Suprapubic skin (tissue), 3 donors: ENCODE results near the gene METTL13.

ENCODE experiments used
- POLR2A ChIP-seq, 2 donors: fragments of 450-650 bp; IDR thresholded peaks; one replicate each; pipeline ENCODE4 v1.6.1; 2017; ENCODE audit warnings: antibody characterized with exemption in 2 of 2, mild to moderate bottlenecking in 2 of 2, moderate library complexity in 2 of 2
- TF ChIP-seq, protein P1 (sequence below), 2 donors: fragments of 200-600 bp in 1 of 2; fragments of 450-650 bp in 1 of 2; sonication (generic) in 1 of 2; IDR thresholded peaks; one replicate each; pipeline ENCODE4 v1.5.1; 2016 to 2019; ENCODE audit warnings: antibody characterized with exemption in 2 of 2, mild to moderate bottlenecking in 1 of 2, moderate library complexity in 1 of 2

DNA sequence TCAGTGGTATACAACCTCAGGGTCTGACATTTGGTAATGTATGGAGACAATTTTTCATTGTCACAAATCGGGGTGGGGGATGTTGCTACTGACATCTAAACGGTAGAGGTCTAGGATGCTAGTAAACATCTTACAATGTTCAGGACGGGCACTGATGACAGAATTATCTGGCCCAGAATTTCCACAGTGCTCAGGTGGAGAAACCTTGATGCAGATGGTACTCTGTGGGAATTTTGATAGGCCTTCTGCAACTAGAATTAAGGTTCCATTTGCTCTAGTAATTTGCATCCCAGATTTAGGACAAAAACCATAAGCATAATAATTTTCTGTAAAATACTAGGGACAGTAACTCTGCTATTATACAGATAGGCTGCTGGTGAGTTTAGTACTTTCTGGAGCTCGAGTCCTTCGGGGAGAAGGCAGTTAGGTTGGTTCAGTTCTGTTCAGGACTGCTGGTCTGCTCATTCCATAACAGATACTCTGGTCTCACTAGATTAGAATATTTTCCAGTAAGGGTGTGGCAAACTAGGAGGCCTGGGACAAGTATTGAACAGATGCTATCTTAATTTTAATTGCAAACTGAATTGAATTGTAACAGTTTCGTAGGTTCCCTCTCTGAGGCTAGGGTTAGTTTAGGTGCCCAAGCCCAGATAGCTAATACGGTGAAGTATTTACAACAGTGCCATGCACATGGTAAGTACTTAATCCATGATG lies 11.4 kb downstream of the METTL13 start:
- no peak for TF ChIP-seq POLR2A (IDR thresholded peaks at IDR 0.05)
- TF ChIP-seq, protein P1, sequence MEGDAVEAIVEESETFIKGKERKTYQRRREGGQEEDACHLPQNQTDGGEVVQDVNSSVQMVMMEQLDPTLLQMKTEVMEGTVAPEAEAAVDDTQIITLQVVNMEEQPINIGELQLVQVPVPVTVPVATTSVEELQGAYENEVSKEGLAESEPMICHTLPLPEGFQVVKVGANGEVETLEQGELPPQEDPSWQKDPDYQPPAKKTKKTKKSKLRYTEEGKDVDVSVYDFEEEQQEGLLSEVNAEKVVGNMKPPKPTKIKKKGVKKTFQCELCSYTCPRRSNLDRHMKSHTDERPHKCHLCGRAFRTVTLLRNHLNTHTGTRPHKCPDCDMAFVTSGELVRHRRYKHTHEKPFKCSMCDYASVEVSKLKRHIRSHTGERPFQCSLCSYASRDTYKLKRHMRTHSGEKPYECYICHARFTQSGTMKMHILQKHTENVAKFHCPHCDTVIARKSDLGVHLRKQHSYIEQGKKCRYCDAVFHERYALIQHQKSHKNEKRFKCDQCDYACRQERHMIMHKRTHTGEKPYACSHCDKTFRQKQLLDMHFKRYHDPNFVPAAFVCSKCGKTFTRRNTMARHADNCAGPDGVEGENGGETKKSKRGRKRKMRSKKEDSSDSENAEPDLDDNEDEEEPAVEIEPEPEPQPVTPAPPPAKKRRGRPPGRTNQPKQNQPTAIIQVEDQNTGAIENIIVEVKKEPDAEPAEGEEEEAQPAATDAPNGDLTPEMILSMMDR (IDR thresholded peaks at IDR 0.05): no peak
